Measurements from ENCODE around the gene NCKAP5.

NCKAP5 gene

DNA sequence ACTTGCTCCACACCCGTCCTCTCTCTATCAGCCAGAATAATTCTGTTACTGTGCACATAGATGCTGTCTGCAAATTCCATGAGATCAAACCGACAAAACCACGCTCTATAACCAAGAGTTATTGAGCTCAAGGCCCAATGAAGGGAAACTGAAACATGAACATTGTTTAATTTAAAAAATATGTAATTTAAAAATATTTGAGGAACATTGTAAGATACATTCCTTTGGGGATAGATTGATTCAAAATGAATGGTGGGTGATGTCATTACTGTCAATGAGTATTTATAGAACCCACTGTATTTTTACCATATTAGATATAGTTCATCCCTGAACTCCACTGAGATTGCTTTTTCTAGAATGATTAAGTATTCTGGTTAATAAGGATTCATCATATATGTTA lies 50.4 kb downstream of the NCKAP5 start:
- no peak overlapping the region for H3K4me3 ChIP-seq (replicated peaks; ENCODE audit: low read depth, low read length)
- H3K27me3 ChIP-seq (replicated peaks; ENCODE audit: control insufficient read depth, insufficient read depth, low read length) = no peaks in the 10 kb centered on the region; the same call in 1 of the 2 replicates
- TF ChIP-seq, protein P1, sequence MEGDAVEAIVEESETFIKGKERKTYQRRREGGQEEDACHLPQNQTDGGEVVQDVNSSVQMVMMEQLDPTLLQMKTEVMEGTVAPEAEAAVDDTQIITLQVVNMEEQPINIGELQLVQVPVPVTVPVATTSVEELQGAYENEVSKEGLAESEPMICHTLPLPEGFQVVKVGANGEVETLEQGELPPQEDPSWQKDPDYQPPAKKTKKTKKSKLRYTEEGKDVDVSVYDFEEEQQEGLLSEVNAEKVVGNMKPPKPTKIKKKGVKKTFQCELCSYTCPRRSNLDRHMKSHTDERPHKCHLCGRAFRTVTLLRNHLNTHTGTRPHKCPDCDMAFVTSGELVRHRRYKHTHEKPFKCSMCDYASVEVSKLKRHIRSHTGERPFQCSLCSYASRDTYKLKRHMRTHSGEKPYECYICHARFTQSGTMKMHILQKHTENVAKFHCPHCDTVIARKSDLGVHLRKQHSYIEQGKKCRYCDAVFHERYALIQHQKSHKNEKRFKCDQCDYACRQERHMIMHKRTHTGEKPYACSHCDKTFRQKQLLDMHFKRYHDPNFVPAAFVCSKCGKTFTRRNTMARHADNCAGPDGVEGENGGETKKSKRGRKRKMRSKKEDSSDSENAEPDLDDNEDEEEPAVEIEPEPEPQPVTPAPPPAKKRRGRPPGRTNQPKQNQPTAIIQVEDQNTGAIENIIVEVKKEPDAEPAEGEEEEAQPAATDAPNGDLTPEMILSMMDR (IDR thresholded peaks at IDR 0.05; ENCODE audit: insufficient read depth, low read length, poor library complexity, severe bottlenecking) = no peak
- no peak for DNase-seq (ENCODE audit: extremely low read depth, insufficient read length)
- no peaks in the 10 kb centered on the region for H3K36me3 ChIP-seq (ENCODE audit: control insufficient read depth, insufficient read depth, low read length)

DNA sequence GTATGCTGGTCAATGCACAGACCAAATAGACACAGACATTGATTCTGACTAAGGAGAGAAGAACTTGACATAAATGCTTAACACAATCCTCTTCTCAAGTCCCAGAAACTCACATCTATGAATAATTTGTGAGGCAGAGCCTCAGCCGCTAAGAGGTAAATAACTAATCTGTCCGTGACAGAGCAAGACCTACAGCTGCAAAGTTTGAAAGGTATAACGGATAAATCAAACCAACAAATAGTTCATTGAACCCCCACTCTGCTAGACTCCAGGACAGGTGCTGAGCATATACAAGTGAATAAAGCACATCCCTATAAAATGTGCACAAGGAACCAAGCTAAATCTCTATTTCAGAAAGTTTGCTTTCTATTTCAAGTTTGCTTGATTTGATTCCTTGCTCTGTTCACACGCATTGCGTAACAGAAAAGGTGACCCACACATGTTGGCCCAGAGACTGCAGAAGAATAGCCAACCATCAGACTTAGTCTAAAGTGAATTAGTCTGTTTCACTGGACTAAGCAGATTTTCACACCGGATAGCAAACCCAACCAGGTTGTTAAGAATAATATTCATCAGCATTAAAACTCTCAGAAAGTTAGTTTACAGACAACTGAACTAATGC lies 51.7 kb downstream of the NCKAP5 start:
- no peak for DNase-seq (ENCODE audit: extremely low read depth, insufficient read length)
- no peaks in the 10 kb centered on the region for H3K36me3 ChIP-seq (ENCODE audit: control insufficient read depth, insufficient read depth, low read length)
- no peak overlapping the region for H3K4me3 ChIP-seq (replicated peaks; ENCODE audit: low read depth, low read length)
- H3K27me3 ChIP-seq (replicated peaks; ENCODE audit: control insufficient read depth, insufficient read depth, low read length) = no peaks in the 10 kb centered on the region; the same call in 1 of the 2 replicates
- TF ChIP-seq, protein P1 (IDR thresholded peaks at IDR 0.05; ENCODE audit: insufficient read depth, low read length, poor library complexity, severe bottlenecking) = no peak

DNA sequence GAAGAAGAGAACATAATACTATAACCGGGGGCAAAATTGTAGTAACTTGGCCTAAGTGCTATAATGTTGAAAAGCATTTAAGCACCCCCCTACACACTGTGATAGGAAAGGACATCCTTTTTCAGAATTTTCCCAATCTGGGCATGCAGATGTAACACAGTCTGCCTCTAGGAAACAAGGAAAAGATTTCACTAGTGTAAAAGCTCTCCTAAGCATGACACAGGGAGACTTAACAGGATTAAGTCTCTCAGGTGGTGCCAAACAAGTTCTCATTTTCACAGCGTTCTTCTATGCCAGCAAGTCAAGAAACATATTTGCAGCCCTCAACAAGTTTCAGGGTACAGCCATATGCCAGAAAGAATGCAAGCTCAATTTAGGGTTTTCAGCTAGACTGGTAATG lies 53.0 kb downstream of the NCKAP5 start:
- no peaks in the 10 kb centered on the region for H3K36me3 ChIP-seq (ENCODE audit: control insufficient read depth, insufficient read depth, low read length)
- DNase-seq (ENCODE audit: extremely low read depth, insufficient read length) = no peak
- H3K27me3 ChIP-seq (replicated peaks; ENCODE audit: control insufficient read depth, insufficient read depth, low read length) = no peaks in the 10 kb centered on the region
- TF ChIP-seq, protein P1 (IDR thresholded peaks at IDR 0.05; ENCODE audit: insufficient read depth, low read length, poor library complexity, severe bottlenecking) = no peak
- no peak overlapping the region for H3K4me3 ChIP-seq (replicated peaks; ENCODE audit: low read depth, low read length)

DNA sequence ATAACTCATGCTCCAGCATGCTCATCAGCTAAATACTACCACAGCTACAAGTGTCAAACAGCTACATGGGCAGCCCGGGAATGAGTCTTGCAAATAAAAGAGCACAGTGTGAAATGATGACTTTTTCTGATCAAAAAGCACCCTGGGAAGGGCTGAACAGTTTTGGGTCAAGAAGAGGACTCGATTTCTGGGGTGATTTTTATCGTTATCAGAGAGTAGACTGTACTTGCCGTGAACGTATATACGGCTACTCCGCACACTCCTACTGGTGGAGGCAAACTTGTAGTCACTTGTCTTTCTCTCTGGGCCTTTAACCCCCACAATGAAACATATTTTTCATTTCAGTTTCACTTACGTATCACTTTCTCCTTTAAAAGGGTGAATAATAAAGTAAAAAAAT lies 54.4 kb downstream of the NCKAP5 start:
- Histone ChIP-seq H3K27me3 (replicated peaks; ENCODE audit: control insufficient read depth, insufficient read depth, low read length) (no peaks in the 10 kb centered on the region), H3K4me3 (replicated peaks; ENCODE audit: low read depth, low read length) (no peak overlapping the region), H3K36me3 (ENCODE audit: control insufficient read depth, insufficient read depth, low read length) (no peaks in the 10 kb centered on the region)
- DNase-seq (ENCODE audit: extremely low read depth, insufficient read length) = no peak
- TF ChIP-seq, protein P1 (IDR thresholded peaks at IDR 0.05; ENCODE audit: insufficient read depth, low read length, poor library complexity, severe bottlenecking) = no peak

DNA sequence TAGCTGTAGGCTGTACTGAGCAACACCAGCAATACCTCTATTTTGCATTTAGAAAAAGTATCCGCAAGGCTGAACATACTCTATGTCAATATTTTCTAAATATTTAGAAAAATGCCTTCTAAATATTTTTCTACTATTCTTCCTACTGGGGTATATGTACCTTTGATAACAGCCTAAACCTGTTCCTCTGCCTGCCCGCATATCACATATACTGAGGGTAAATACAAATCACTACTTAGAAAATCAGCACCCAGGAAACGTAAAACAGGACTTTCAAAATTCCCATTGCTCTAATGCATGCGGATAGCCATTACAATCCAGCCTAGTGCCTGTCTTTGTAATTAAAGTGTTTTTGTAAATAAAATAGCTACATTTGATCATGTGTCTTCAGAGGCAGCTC lies 56.1 kb downstream of the NCKAP5 start:
- H3K4me3 ChIP-seq (replicated peaks; ENCODE audit: low read depth, low read length) = no peak overlapping the region
- no peak for DNase-seq (ENCODE audit: extremely low read depth, insufficient read length)
- H3K36me3 ChIP-seq (ENCODE audit: control insufficient read depth, insufficient read depth, low read length) = no peaks in the 10 kb centered on the region
- TF ChIP-seq, protein P1 (IDR thresholded peaks at IDR 0.05; ENCODE audit: insufficient read depth, low read length, poor library complexity, severe bottlenecking) = no peak
- no peaks in the 10 kb centered on the region for H3K27me3 ChIP-seq (replicated peaks; ENCODE audit: control insufficient read depth, insufficient read depth, low read length)

DNA sequence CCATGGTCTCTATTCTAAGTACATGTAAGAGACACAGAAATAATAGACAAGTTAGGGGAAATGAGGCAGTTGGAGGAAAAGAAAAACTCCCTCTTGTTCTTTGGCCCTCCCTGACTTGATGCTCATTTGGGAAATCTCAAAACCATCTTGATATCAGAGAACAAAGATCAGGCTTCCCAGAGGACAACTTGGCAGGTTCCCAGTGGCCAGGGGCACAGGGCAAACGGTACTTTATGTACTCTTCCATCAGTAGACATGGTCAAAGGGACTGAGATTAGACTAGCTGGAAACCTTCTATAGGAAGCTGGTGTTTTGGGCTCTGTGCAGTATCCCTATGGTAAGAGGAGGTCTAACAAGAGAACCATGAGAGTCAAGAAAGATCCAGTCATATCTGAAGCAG lies 56.6 kb downstream of the NCKAP5 start:
- TF ChIP-seq, protein P1 (IDR thresholded peaks at IDR 0.05; ENCODE audit: insufficient read depth, low read length, poor library complexity, severe bottlenecking) = no peak
- Histone ChIP-seq H3K27me3 (replicated peaks; ENCODE audit: control insufficient read depth, insufficient read depth, low read length) (no peaks in the 10 kb centered on the region), H3K4me3 (replicated peaks; ENCODE audit: low read depth, low read length) (no peak overlapping the region), H3K36me3 (ENCODE audit: control insufficient read depth, insufficient read depth, low read length) (no peaks in the 10 kb centered on the region)
- no peak for DNase-seq (ENCODE audit: extremely low read depth, insufficient read length)

Data from GM06990 (cell line).